Stimulated activated CD8-positive, alpha-beta memory T cell treated with anti-CD3 and anti-CD28 coated beads, Interleukin-7, amount 100 ng/mL, for 4 hours (primary cell): ENCODE results near the gene ITGB1BP1.

Experiments used
- DNase-seq, 2 donors: peaks; one replicate each; pipeline ENCODE4 v3.0.0-alpha.2; 2020; ENCODE audit warnings: low read depth in 2 of 2

The ITGB1BP1 gene

DNA sequence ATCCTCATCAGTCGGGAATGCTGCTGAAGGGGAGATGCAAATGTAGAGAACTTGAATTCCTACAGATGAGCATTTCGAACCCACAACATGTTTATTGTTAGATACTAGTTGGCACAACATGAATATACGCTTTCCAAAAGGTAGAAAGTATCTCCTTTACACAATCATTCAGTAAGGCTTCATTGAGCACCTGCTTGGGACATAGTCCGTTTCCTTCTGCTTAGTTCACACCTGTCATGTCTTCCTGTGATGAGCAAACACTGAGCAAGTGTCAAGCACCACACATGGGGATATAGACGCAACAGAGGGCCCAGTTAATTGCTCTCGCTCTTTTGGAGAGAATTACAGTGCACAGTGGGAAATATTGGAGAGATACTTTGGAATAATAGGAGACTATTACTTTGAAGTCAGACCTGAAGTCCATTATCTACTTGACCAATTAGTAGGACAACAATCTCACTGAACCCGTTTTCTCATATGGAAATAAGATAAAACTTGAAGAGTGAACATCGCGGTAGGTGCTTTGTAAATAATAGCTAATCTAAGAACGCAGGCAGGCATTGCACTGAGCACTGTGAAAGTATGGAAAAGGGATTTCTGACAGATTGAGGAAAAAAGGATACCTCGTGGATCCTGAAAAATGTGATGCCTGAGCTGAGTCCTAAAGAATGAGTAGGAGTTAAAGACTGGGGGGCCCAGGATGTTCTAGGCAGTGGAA lies 1.3 kb upstream of the ITGB1BP1 start:
- DNase-seq, result no peak

DNA sequence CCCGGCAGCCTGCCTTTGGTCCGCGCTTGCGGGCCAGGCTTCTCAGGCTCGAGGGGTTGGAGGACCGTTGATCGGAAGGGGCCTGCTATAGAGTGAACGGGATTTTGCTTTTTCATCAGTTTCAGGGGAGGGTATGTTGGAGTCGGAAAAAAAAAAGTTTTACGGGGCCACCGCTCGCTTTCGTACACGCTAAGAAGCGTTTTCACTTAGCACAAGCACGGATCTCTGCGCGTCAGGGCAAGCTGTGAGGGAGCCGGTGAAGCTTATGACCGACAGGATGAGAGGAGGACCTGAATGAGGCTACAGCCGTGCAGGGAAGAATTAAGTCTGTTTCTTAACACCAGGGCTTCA lies 569 bp upstream of the ITGB1BP1 start:
- no peak for DNase-seq

DNA sequence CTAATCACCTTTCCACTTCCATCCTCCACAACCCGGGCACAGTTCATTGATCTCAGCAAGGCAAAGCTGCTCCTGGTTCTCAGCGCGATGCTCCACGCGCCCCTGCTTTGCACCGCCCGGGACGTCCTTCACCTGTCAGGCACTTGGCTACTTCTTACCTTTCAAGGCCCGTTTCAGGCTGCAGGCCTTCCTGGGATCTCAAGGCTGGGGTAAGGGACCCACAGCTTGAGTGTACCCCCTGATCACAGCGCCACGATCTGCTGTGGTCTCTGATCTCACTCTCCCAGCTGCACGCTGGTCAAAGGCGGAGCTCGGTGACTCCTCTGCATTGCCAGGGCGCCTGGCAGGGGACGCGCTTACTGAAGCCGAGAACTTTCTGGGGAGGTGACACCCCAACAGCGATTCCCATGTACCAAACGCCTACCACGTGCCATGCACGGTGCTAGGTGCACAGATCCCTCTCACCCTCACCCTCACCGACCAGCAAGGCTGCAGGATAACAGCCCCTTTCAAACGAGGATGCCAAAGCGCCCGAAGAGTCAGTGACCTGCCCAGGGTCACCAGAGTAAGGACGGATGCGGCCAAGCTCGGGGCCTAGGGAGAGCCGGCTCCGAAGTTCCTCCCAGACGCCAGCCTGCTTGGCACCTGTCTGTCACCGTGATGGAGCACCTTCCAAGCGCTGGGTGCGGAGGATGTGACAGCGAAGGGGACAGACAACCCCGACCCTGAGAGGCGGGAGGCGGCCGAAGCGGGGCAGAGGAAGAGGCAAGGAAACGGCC lies 818 bp downstream of the ITGB1BP1 start:
- peak; percentile 24 to 46 for DNase-seq

DNA sequence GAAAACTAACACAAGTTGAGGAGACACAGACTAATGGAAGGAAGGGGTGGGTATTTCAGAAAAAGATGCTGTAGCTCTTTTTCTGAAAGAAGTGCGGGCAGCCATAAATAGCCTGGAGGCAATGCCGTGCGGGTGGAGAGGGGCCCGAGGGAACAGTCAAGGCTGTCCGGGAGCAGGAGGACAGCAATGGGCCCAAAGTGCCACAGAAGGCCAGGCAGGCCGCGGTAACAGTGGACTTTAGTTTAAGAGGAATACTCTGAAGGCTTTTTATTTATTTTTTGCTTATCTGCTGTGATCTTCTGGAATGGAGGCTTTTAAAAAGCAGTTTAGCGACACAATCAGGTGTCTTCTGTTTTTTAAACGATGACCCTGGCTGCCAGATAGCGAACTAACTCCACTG lies 2.8 kb downstream of the ITGB1BP1 start:
- no peak for DNase-seq

DNA sequence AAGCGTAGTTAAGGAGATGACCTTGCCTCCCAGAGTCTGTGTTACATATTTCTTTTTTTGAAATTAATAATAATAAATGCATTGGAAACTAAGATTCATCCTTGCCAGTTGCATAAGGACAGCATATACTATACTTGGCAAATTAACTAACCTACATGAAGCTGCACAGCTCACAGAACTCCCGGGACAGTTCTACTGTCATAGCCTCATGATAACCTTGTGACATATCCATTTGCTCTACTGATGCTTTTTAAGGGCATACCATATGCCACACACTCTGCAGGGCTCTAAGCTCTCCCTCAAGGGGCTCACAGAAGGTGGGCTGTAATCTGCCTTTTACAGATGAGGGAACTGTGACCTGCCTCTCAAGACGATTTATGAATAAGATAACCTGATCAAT lies 3.8 kb downstream of the ITGB1BP1 start:
- DNase-seq, result no peak

DNA sequence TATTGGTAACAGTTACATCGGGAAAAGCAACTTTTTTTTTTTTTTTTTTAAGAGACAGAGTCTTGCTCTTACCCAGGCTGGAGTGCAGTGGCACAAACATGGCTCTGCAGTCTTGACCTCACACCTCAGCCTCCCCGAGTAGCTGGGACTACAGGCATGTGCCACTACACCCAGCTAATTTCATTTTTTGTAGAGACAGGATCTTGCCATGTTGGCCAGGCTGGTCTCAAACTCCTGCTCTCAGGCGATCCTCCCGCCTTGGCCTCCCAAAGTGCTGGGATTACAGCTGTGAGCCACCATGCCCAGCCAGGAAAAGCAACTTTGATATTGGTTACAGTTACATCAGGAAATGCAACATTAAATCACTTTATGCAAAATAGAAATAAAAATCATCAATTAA lies 4.6 kb downstream of the ITGB1BP1 start:
- DNase-seq, result no peak

DNA sequence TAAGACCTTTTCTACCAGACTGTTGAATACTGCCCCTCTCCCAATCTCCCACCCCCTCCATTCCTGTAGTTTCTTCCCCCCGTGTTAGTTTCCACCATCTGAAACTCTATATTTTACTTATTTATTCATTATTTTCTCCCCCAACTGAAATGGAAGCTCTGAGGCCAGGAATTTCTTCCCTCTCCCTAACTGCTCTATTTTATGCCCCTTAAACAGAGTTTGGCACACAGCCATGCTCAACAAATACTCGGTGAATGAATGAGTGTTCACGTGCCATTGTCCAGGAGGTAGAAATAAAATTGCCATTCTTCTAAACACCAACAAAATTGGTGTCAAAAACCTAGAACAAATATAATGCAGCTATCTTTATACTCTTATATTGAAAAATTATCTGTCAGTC lies 5.6 kb downstream of the ITGB1BP1 start:
- no peak for DNase-seq

DNA sequence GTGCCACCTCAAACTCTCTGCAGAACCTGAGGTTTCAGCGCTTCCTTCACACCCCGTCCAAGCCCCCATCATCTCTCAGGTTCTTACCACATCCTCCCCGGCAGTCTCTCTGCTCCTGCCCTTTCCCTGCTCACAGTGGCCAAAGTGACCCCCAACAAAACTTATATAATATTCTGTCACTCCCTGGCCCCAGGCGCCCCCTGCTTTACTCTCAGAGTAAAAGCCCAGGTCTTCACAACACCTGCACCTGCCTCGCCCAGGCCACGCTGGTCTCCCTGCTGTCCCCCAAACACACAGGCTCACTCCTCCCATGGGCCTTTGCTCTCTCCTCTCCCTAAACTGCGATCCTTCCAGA lies 6.4 kb downstream of the ITGB1BP1 start:
- no peak for DNase-seq

DNA sequence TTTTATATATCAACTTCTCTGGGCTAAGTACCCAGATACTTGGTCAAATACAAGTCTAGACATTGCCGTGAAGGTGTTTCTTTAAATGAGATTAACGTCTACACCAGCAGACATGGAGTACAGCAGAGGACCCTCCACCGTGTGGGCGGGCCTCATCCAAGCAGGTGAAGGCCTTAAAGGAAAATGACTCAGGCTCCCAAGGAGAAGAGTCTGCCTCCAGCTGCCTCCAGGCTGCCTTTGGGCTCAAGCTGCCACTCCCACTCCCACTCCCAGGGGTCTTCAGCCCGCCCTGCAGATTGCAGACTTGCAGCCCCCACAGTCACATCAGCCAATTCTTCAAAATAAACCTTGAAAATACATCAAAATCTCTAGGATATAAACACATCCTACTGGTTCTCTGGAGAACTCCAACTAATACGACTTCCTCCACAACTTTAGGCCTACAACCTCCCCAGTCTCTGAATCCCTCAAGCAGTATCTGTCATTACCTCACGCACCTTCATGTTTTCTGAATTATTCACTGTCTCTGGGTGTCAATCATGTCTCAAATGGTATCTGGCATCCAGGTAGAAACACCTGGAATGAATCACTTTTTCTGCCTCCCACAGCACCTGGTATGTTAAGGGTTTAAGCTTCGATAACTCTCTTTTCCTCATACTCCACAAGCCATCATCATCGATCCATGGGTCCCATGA lies 6.9 kb downstream of the ITGB1BP1 start:
- no peak for DNase-seq

DNA sequence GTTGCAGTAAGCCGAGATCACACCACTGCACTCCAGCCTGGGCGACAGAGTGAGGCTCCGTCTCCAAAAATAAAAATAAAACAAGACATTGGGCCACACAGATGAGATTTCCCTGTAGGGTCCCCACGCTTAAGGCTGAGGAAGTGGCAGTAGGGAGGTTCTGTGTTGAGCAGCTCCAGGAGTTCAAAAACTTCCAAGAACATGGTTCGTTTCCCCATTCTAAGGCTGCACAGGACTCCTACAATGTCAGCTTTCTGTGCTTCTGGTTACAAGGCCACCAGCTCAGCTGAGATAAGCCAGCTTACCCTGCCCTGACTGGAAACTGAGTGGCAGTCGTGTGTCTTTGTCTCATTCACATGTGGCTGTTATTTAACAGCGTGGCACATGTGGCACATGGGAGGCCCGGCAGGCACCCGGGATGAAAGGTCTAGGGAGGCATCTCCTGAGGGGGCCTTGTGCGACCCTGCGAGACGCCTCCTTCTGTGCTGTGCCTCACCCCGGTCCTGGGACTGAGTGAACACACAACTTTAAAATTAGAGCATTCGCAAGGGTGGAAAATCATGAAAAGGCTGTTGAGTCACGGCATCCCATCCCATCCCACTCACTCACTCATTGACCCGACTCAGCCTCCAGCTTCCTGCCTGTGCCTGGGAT lies 7.7 kb downstream of the ITGB1BP1 start:
- DNase-seq, result no peak

DNA sequence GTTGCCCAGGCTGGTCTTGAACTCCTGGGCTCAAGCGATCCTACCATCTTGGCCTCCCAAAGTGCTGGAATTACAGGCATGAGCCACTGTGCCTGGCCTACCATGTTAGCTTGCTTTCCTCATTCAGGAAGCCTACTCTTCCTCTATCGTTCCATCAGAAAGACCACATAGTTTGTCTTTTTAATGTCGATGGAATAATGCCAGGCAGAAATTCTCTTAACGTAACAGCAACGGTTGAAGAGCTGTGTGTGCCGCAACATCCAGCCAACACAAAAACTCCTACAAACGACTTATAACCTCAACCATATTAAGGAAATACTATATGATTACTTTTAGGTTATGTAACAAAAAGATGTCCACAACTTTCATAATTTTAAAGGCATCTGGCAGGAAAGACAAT lies 10.5 kb downstream of the ITGB1BP1 start:
- DNase-seq, result no peak

DNA sequence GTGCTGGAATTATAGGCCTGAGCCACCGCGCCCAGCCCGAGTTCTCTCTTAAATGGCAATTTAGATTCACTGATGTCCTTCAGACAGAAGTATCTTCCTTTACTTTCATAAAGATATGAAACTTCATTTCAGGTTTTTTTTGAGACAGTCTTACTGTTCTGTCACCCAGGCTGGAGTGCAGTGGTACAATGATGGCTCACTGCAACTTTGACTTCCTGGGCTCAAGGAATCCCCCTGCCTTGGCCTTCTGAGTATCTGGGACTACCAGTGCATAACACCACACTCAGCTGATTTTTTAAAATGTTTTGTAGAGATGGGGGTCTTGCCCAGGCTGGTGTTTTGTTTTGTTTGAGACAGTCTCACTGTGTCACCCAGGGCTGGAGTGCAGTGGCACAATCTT lies 13.2 kb downstream of the ITGB1BP1 start:
- DNase-seq, result no peak

DNA sequence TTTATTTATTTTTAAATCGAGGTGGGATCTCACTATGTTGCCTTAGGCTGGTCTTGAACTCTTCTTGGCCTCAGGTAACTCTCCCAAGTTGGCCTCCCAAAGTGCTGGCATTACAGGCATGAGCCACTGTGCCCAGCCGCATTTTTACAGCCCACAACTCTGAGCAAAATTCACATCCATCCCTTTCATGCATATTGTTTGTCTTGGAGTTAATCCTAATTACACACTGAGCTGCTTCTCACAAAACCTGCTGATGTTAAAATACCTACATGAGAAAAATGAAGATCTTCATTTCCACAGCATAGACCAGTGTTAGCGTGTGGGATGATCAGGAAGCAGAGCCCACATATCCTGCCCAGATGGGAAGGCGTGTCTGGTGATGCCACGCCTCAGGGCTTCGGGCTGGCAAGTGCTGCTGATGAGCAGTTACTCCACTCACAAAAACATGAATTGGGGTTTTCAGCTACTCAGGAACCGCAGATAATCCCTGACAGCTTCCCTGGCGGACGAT lies 14.6 kb downstream of the ITGB1BP1 start:
- no peak for DNase-seq

DNA sequence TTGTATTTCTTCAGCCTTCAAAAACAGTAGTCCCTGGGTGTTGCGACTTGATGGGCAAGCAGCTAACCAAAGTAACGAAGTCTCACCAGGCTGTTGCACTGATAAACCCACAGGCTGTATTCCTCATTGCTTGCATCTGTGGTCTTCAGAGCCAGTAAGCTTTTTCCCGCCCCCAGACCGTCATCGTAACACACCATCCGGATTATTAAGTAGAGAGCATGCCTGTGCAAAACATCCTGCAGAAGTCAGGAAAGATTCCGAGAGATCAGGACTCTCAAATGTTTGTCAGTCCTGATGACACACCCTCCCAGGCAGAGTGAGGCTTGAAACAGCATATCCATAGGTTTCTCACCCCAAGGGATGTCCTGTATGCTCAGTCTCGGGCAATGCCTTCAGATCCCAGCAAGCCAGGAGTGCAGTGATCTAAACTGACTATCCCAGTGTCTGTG lies 15.9 kb downstream of the ITGB1BP1 start:
- no peak for DNase-seq

DNA sequence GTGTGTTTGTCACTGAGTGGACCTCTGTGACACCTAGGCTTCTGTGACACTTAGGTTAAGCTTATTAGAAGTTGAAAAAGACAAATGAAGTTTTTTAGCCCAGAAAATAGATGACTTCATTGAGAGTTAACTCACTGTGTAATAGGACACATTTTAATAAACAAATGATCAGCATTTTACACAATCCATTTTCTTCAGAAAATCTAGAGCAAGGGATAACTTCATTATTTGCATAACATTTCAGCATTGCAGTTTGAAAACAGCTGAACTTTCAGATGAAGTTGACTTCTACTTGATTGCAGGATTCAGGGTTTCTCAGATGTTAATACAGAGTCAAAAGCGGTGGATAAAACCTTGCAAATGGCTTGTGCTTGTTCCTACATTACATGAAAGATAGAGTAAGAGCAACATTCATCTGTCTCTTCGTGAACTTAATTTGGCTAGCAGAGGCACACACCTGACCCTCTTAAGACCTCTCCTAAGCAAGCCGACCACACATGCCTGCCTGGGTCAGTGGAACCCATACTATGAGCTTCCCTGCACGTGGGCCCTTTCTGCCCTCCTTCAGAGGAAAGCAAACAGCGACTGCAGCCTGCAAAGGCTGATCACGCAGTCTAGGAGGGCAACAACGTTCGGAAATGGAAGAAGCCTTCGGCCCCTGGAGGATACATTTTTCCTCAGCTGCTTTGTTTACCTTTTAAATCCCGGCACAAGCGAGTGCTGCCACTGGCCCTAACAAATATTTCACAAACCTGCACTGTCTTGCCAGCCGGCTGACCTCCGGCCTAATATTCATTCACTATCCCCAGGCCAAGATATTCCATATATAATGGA lies 16.6 kb downstream of the ITGB1BP1 start:
- no peak for DNase-seq

DNA sequence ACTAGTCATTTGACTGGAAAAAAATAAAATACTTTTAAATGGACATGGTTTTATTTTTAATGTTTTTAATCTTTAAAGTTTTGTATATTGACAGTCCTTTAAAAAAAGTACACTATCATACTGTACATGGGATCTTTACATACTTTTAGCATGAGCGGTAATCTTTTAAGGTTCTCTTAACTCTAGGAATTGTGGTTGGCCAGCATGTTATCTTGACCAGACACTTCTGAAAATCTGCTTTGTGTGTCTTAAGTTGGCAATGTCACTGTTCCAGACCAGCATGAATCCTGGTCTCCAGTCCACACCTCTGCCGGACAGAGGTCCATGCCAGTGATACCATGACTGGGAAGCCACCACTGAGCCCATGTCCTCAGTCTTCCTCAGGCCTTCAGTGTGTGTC lies 17.7 kb downstream of the ITGB1BP1 start:
- no peak for DNase-seq

DNA sequence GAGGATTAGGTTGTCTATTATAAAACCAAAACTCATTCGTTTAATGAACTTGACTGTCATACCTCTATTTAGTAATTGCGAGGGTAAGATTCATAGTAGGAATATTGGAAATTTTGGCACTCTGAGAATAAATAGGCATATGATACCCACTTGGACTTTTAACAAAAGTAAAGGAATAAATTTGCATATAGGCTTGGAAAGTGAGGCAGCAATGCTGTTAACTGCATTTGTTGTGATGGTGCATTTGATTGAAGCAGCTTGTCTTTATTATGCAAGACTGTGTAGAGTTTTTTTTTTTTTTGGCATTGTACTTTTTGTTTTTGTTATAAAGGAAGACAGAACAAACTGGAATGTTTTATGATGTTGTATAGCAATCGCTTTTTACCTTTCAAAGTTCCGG lies 18.9 kb downstream of the ITGB1BP1 start:
- no peak for DNase-seq

DNA sequence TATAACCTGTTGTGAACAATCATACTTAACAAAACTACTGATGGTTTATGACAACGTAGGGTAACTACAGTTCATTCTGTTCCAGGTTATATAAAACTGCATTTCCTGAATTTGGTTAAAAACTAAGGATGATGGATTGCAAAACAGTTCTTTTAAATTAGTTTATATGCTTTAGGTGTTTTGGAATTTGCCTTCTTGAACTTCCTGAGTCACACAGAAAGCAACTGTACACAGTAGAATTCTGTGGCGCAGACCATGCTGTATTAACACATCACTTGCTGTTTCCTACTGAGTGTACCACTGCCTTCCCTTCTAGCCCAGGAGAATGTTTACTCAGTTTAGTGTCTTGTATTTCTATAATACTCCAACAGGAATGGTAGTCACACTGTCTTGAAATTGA lies 19.4 kb downstream of the ITGB1BP1 start:
- DNase-seq, result no peak

DNA sequence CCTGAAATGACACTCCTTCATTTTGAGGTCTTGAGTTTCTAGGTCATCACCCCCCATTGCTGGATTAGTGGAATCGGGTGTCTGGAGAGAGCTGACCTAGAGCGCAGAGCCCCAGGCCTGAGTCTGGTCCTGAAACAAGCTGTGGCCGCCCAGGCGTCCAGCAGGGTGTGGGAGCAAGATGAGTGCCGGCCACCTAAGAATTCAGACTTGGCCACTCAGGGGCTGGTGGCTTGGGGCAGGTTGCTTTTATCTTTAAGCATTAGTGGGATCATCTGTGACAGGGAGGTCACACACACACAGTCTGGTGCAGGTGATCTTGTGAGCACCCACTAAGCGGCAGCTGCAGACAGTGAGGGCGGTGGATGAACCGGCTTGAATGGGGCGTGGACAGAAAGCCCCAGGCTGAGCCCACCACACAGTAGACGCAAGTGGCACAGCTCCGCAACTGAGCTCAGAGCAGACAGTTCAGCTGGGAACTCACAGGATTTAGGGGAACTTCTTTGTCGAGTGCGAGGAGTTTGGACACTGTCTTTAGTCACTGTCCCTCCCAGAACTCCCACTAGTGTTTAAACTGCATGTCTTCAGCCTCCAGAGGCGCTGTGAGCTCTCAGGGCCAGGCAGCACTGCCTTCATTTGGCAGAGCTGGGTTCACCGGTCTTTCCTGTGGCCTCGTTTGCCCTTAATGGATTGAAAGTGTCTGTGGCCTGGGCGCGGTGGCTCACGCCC lies 21.5 kb downstream of the ITGB1BP1 start:
- no peak for DNase-seq

DNA sequence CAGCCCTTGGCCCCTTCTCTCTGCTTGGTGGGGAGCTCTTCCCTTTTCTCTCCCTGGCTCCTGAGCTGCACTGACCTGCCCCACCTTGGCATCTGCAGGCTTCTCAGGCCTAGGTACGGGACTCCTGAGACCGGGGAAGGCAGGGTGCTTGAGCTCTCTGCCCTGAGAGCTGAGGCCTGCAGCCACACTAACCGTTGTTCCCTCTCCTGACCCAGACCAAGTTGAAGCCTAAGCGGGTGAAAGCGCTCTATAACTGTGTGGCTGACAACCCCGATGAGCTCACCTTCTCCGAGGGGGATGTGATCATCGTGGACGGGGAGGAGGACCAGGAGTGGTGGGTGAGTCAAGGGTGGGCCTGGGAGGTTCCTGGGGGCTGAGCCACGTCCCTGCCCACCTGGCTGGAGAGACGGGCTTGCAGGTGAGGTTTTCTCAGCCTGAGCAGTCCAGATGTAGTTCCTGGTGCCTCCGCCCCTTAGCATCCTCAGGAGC lies 22.2 kb downstream of the ITGB1BP1 start:
- DNase-seq, result no peak
